Measurements from ENCODE around the gene INTS1. TPM values are rescaled to one million over a fixed set of nuclear protein-coding genes. Genes with fewer than 3 reads are reported as not detected.

INTS1 gene
- polyA plus RNA-seq, 1 donor from 2014 or later = 21.1 TPM

DNA sequence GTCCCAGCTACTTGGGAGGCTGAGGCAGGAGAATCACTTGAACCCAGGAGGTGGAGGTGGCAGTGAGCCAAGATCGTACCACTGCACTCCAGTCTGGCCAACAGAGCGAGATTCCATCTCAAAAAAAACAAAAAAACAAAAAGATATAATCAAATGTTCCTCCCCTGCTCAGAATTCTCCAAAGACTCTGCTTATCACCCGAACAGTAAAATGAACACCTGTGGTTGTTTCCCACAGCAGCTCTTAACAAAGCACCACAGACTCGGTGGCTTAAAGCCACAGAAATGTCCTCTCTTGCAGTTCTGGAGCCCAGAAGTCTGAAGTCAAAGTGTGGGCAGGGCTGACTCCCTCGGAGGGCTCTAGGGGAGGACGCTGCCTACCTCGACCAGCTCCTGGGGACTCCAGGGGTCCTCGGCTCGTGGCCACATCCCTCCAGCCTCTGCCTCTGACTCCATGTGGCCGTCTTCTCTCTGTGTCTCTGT, 4.1 kb upstream of the INTS1 start:
- H3K27me3 ChIP-seq (ENCODE audit: insufficient read depth, low read depth, low read length) = no peaks in the 10 kb centered on the region
- no peak overlapping the region for H3K4me3 ChIP-seq (ENCODE audit: low read length)
- TF ChIP-seq, protein P1, sequence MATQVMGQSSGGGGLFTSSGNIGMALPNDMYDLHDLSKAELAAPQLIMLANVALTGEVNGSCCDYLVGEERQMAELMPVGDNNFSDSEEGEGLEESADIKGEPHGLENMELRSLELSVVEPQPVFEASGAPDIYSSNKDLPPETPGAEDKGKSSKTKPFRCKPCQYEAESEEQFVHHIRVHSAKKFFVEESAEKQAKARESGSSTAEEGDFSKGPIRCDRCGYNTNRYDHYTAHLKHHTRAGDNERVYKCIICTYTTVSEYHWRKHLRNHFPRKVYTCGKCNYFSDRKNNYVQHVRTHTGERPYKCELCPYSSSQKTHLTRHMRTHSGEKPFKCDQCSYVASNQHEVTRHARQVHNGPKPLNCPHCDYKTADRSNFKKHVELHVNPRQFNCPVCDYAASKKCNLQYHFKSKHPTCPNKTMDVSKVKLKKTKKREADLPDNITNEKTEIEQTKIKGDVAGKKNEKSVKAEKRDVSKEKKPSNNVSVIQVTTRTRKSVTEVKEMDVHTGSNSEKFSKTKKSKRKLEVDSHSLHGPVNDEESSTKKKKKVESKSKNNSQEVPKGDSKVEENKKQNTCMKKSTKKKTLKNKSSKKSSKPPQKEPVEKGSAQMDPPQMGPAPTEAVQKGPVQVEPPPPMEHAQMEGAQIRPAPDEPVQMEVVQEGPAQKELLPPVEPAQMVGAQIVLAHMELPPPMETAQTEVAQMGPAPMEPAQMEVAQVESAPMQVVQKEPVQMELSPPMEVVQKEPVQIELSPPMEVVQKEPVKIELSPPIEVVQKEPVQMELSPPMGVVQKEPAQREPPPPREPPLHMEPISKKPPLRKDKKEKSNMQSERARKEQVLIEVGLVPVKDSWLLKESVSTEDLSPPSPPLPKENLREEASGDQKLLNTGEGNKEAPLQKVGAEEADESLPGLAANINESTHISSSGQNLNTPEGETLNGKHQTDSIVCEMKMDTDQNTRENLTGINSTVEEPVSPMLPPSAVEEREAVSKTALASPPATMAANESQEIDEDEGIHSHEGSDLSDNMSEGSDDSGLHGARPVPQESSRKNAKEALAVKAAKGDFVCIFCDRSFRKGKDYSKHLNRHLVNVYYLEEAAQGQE (IDR thresholded peaks at IDR 0.05; ENCODE audit: borderline replicate concordance) = no peak
- TF ChIP-seq RAD21 (conservative IDR thresholded peaks at IDR 0.05) = no peak
- TF ChIP-seq POLR2AphosphoS5 (IDR thresholded peaks at IDR 0.05) = no peak
- TF ChIP-seq, protein P2, sequence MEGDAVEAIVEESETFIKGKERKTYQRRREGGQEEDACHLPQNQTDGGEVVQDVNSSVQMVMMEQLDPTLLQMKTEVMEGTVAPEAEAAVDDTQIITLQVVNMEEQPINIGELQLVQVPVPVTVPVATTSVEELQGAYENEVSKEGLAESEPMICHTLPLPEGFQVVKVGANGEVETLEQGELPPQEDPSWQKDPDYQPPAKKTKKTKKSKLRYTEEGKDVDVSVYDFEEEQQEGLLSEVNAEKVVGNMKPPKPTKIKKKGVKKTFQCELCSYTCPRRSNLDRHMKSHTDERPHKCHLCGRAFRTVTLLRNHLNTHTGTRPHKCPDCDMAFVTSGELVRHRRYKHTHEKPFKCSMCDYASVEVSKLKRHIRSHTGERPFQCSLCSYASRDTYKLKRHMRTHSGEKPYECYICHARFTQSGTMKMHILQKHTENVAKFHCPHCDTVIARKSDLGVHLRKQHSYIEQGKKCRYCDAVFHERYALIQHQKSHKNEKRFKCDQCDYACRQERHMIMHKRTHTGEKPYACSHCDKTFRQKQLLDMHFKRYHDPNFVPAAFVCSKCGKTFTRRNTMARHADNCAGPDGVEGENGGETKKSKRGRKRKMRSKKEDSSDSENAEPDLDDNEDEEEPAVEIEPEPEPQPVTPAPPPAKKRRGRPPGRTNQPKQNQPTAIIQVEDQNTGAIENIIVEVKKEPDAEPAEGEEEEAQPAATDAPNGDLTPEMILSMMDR (IDR thresholded peaks at IDR 0.05; ENCODE audit: poor library complexity, severe bottlenecking) = no peak
- TF ChIP-seq EZH2 (IDR thresholded peaks at IDR 0.05; ENCODE audit: borderline replicate concordance, insufficient read depth, low read length, poor library complexity, severe bottlenecking) = no peak
- TF ChIP-seq MXI1 (conservative IDR thresholded peaks at IDR 0.05; ENCODE audit: poor library complexity, severe bottlenecking) = no peak
- TF ChIP-seq EP300 (conservative IDR thresholded peaks at IDR 0.05; ENCODE audit: poor library complexity, severe bottlenecking) = no peak
- no peak for TF ChIP-seq SMC3 (conservative IDR thresholded peaks at IDR 0.05; ENCODE audit: poor library complexity)
- TF ChIP-seq TAF1 (IDR thresholded peaks at IDR 0.05; ENCODE audit: low read depth) = no peak
- no peaks in the 10 kb centered on the region for H3F3A ChIP-seq (ENCODE audit: insufficient read depth, low read length, poor library complexity, severe bottlenecking)
- no peaks in the 10 kb centered on the region for H3K9me3 ChIP-seq (ENCODE audit: low read length)
- no peak overlapping the region for H3K4me2 ChIP-seq (ENCODE audit: low read length)
- H3K36me3 ChIP-seq (ENCODE audit: insufficient read depth, low read length) = no peaks in the 10 kb centered on the region
- H3K79me2 ChIP-seq (replicated peaks; ENCODE audit: insufficient read depth, low read length) = peaks cover 5% of the 10 kb centered on the region
- no peak overlapping the region for H3K27ac ChIP-seq (ENCODE audit: low read length)
- no peaks in the 10 kb centered on the region for H4K20me1 ChIP-seq (ENCODE audit: insufficient read depth)
- no peaks in the 10 kb centered on the region for H3K9me2 ChIP-seq (ENCODE audit: insufficient read depth, low read length)
- H2AFZ ChIP-seq (ENCODE audit: low read depth, low read length) = no peak overlapping the region
- no peak overlapping the region for H3K9ac ChIP-seq (ENCODE audit: low read length)

DNA sequence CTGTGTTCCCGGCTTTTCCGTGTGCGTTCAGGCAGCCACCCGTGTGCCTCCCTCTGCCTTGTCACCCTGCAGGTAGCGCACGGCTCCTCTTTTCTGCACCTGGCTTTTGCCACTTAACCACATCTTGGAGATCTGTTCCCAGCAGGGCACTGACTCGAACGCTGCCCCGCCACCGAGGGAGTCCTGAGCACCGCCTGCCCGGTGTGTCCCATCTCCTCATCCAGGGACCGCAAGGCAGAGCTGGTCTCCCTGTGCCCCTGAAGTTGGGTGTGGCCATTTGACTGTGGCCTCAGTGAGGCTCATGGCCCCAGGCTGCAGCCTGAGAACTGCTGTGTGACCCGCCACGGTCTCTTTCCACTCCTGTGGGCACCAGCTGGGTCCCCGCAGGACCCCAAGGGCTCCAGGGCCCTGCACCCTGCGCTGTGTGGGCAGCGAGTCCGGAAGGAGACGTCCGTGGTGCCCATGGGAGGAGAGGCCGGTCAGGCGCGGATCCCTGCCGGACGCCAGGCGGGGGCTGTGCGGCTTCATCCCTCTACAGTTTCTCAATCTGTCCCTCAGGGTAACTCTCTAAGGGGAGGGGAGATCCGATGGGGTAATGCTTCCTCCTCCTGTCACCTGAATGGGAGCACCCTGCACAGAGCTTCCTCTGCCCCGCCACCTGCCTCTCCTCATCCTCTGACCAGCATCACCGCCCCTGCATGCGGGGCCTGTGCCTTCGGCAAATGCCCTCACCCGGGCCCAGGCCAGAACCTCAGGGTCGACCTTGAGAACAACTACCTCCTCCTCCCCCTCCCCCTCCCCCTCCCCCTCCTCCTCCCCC, 1.8 kb upstream of the INTS1 start:
- Histone ChIP-seq H3K27ac (ENCODE audit: low read length) (no peak overlapping the region), H3K27me3 (ENCODE audit: insufficient read depth, low read depth, low read length) (no peaks in the 10 kb centered on the region), H3K4me3 (ENCODE audit: low read length) (no peak overlapping the region), H3K9me3 (ENCODE audit: low read length) (no peaks in the 10 kb centered on the region), H3K9ac (ENCODE audit: low read length) (no peak overlapping the region), H3K4me2 (ENCODE audit: low read length) (no peak overlapping the region), H2AFZ (ENCODE audit: low read depth, low read length) (no peak overlapping the region), H3K36me3 (ENCODE audit: insufficient read depth, low read length) (no peaks in the 10 kb centered on the region), H3K79me2 (replicated peaks; ENCODE audit: insufficient read depth, low read length) (peaks cover 13% of the 10 kb centered on the region), H3K9me2 (ENCODE audit: insufficient read depth, low read length) (no peaks in the 10 kb centered on the region), H4K20me1 (ENCODE audit: insufficient read depth) (no peaks in the 10 kb centered on the region), H3F3A (ENCODE audit: insufficient read depth, low read length, poor library complexity, severe bottlenecking) (no peaks in the 10 kb centered on the region)
- TF ChIP-seq MXI1 (conservative IDR thresholded peaks at IDR 0.05; ENCODE audit: poor library complexity, severe bottlenecking) (no peak), TAF1 (IDR thresholded peaks at IDR 0.05; ENCODE audit: low read depth) (no peak), SMC3 (conservative IDR thresholded peaks at IDR 0.05; ENCODE audit: poor library complexity) (no peak), EP300 (conservative IDR thresholded peaks at IDR 0.05; ENCODE audit: poor library complexity, severe bottlenecking) (no peak), RAD21 (conservative IDR thresholded peaks at IDR 0.05) (no peak), POLR2AphosphoS5 (IDR thresholded peaks at IDR 0.05) (no peak), EZH2 (IDR thresholded peaks at IDR 0.05; ENCODE audit: borderline replicate concordance, insufficient read depth, low read length, poor library complexity, severe bottlenecking) (no peak)
- TF ChIP-seq, protein P2 (IDR thresholded peaks at IDR 0.05; ENCODE audit: poor library complexity, severe bottlenecking) = no peak
- TF ChIP-seq, protein P1 (IDR thresholded peaks at IDR 0.05; ENCODE audit: borderline replicate concordance) = no peak
